Rectal smooth muscle tissue (tissue), 1 donor: ENCODE results near the gene GJB3.
"Not testable (repeated sequence)": the region's sequence is repeated elsewhere in the genome, so short reads cannot be mapped to it uniquely, and the experiment has no call there.

Experiments used
- H3K27ac ChIP-seq: one replicate; pipeline ENCODE4 v1.7.0; 2013; ENCODE audit warnings: low read depth, low read length, inconsistent platforms
- H3K27me3 ChIP-seq: one replicate; pipeline ENCODE4 v1.7.0; 2013; ENCODE audit warnings: low read length; ENCODE audit not compliant: control insufficient read depth, insufficient read depth
- H3K36me3 ChIP-seq: one replicate; pipeline ENCODE4 v1.7.0; 2013; ENCODE audit warnings: low read length; ENCODE audit not compliant: control insufficient read depth, insufficient read depth
- H3K4me1 ChIP-seq: one replicate; pipeline ENCODE4 v1.7.0; 2013; ENCODE audit warnings: low read length; ENCODE audit not compliant: control insufficient read depth, insufficient read depth
- H3K4me3 ChIP-seq: one replicate; pipeline ENCODE4 v1.7.0; 2013; ENCODE audit warnings: low read length
- H3K9ac ChIP-seq: one replicate; pipeline ENCODE4 v1.7.0; 2013; ENCODE audit warnings: low read length

The GJB3 gene

DNA sequence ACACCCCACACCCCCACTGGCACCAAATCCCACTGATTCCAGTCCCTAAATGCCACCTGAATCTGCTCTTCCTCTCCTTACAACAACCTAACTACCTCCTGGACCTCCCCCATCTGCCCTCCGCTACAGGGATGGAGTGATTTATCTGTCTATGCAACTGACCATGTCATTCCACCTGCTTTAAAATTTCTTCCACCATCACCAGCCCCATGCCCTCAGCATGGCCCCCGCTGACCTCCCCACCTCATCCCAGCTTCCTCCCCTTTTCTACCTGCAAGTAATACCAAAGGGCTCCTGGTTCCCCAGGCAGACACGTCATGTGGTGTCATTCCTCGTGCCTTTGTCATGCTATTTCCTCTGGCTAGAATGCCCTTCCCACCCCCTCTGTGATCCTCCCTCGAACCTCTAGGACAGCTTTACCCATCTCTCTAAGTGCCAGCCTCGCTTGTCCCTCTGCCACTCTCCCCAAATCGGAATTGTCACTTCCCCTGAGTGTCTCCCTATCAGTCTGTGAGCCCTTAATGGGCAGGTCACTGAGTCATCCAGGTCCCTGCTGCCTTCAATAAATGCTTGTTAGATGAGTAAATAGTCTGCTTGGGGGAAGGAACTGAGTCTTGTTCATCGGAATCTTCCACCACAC, 17.8 kb upstream of the GJB3 start:
- Histone ChIP-seq H3K36me3 (no peaks in the 10 kb centered on the region), H3K27ac (no peak overlapping the region), H3K4me1 (no peaks in the 10 kb centered on the region), H3K27me3 (peaks cover 3% of the 10 kb centered on the region), H3K9ac (no peak overlapping the region), H3K4me3 (no peak overlapping the region)

DNA sequence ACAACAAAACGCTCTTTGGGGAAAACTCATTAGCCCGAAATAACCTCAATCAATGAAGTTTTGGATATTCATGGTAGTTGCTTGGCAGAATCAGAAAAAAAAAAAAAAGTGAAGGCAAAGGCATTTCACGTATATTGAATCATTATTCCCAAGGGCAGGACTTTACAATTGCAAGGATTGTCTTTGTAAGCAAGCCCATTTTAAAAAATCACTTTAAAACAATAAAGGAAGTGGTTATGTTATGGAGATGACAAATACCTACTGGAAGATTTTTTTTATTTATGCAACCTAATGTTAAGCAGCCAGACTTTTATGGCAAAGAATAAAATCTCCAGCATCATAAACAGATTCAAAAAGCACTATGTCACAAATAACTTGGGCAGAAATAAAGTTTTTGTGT, 12.2 kb upstream of the GJB3 start:
- H3K27me3 ChIP-seq: no peaks in the 10 kb centered on the region
- no peaks in the 10 kb centered on the region for H3K4me1 ChIP-seq
- no peak overlapping the region for H3K4me3 ChIP-seq
- no peak overlapping the region for H3K9ac ChIP-seq
- H3K36me3 ChIP-seq: no peaks in the 10 kb centered on the region
- H3K27ac ChIP-seq: no peak overlapping the region

DNA sequence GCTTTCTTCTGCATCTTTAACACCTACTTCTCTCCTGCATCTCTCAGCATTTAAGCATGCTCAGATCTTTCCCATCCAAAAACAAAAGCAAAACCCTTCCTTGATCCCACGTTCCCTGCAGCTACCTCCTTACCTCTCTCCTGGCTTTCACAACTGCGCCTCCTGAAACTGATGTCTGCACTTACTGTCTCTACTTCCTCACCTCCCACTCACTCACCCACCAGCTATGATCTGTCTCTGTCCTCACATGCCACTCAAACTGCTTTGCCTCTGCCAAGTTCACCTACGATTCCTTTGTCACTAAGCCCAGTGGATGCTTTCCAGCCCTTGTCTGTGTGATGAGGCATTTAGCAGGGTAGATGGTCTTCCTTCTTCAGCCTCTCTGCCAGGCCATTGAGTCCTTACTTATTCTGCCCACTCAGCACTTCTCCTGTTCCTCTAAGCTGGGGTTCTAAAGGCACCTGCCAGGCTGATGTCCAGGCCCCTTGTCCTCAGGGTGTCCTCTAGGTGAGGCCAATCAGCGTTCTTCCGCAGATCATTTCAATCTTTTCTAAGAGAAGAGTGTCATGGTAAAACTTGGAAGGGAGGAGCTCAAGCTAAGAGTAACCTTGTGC, 10.0 kb upstream of the GJB3 start:
- Histone ChIP-seq H3K4me1 (no peaks in the 10 kb centered on the region), H3K27me3 (no peaks in the 10 kb centered on the region), H3K9ac (no peak overlapping the region), H3K4me3 (no peak overlapping the region), H3K27ac (no peak overlapping the region), H3K36me3 (no peaks in the 10 kb centered on the region)

DNA sequence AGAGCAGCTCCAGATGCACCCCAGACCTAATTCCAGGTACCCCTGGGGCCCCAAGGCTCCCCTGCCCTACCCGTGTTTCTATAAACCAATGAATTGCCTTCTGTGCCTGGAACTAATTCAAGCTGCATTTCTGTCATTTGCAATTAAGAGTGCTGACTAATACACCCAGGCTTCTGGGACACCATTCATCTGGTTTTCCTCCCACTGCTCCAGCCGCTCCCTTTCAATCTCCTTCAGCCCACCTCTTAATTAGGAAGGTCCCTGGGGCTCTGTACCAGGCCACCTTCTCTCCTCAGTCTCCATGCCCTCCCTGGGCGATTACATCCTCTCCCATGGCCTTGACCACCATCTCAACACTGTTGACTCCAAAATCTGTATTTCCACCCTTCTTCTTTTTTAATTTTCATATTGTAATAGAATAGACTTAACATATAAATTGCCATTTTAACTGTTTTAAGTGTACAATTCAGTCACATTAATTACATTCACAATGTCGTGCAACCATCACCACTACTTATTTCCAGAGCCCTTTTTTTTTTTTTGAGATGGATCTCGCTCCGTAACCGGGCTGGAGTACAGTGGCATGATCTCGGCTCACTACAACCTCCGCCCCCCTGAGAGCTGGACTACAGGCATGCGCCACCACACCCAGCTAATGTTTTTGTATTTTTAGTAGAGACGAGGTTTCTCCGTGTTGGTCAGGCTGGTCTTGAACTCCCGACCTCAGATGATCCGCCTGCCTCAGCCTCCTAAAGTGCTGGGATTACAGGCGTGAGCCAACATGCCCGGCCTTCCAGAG, 9.2 kb upstream of the GJB3 start:
- Histone ChIP-seq H3K4me3 (no peak overlapping the region), H3K4me1 (no peaks in the 10 kb centered on the region), H3K36me3 (no peaks in the 10 kb centered on the region), H3K27me3 (no peaks in the 10 kb centered on the region), H3K27ac (no peak overlapping the region), H3K9ac (no peak overlapping the region)

DNA sequence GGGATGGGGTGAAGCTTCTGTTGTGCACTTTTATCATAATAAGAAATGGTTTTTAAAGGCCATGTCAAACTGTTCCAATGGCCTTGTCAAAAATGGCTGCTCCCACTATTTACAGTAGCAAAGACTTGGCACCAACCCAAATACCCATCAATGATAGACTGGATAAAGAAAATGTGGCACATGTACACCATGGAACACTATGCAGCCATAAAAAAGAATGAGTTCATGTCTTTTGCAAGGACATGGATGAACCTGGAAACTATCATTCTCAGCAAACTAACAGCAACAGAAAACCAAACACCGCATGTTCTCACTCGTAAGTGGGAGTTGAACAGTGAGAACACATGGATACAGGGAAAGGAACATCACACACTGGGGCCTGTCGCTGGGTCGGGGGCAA, 7.9 kb upstream of the GJB3 start:
- not testable (repeated sequence) for H3K36me3 ChIP-seq, H3K4me3 ChIP-seq, H3K9ac ChIP-seq, H3K4me1 ChIP-seq, H3K27ac ChIP-seq, H3K27me3 ChIP-seq

DNA sequence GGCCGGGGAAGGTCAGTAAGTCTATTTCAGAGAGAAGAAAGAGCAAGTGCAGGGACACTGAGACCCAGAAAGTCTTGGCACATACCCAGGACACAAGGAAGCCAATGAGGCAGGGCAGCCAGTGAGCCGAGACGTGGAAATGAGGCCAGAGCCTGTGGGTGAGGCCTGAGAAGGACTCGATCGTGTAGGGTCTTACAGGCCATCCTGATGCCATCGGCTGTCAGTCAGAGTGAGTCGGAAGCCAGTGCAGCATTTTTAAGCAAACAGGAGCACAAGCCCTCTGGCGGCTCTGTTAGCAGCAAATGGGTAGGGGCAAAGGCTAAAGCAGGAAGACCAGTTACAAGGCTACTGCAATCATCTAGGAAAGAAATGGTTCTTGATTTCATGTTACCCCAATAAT, 6.1 kb upstream of the GJB3 start:
- no peak overlapping the region for H3K9ac ChIP-seq
- H3K4me1 ChIP-seq: no peaks in the 10 kb centered on the region
- H3K27ac ChIP-seq: no peak overlapping the region
- no peaks in the 10 kb centered on the region for H3K36me3 ChIP-seq
- H3K27me3 ChIP-seq: peaks cover 2% of the 10 kb centered on the region
- H3K4me3 ChIP-seq: no peak overlapping the region

DNA sequence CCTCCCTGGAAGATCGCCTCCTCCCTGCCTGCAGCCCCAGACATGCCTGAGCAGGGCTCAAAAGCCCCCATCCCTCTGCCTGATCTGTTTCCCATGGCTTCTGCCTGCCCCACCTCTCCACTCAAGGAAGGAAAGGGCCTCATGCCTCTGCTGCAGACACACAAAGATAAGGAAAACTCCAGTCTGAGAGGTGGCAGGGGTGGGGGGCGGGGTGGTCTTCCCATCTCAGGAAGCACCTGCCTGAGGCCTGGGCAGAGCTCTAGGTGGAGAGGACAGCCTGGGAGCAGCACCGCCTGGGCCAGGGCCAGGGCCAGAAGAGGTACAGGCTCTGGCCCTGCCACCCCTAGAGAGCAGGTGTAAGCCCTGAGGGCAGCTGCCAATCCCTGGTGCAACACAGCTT, 4.1 kb upstream of the GJB3 start:
- H3K4me3 ChIP-seq: no peak overlapping the region
- H3K9ac ChIP-seq: no peak overlapping the region
- H3K4me1 ChIP-seq: peaks cover 2% of the 10 kb centered on the region
- no peak overlapping the region for H3K27ac ChIP-seq
- H3K36me3 ChIP-seq: no peaks in the 10 kb centered on the region
- H3K27me3 ChIP-seq: peaks cover 9% of the 10 kb centered on the region

DNA sequence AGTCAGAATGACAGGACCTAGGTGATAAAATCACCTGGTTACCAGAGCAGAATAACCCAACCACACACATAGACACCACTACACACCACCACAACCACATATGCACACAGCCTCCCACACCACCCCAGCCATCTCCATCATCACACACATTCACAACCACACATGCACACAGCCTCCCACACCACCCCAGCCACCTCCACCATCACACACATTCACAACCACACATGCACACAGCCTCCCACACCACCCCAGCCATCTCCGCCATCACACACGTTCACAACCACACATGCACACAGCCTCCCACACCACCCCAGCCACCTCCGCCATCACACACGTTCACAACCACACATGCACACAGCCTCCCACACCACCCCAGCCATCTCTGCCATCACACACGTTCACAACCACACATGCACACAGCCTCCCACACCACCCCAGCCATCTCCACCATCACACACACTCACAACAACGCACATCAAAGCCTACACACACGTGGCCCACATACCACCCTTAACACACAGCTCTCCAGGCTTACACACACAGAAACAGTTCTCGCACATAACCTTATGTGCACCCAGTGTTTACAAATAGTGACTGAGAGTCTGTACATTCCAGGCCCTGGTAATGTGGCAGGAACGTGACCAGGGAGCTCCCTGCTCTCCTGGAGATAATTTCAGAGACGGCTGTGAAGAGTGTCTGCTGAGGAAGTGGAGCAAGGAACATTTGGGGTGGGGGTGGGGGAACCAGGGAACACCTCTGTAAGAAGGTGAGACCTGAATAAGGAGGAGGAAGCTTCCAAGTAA, 3.3 kb upstream of the GJB3 start:
- H3K27ac ChIP-seq: no peak overlapping the region
- peaks cover 16% of the 10 kb centered on the region for H3K27me3 ChIP-seq
- H3K36me3 ChIP-seq: no peaks in the 10 kb centered on the region
- H3K4me3 ChIP-seq: no peak overlapping the region
- H3K9ac ChIP-seq: no peak overlapping the region
- H3K4me1 ChIP-seq: peaks cover 2% of the 10 kb centered on the region

DNA sequence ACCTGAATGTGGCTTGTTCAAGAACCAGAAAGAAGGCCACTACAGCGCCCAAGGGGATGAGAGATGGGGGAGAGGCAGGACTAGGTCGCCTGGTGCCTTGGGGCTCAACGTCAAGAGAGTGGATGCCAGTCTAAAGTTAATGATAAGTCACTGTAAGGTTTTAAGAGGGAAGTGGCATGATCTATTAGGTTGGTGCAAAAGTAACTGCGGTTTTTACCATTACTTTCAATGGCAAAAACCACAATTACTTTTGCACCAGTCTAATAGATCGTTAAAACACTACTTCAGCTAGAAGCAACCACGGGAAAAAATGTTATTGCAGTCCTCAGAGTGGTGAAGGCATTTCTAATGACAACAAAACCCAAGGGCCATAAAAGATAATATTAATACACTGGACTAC, 2.6 kb upstream of the GJB3 start:
- peaks cover 16% of the 10 kb centered on the region for H3K27me3 ChIP-seq
- H3K4me1 ChIP-seq: peaks cover 2% of the 10 kb centered on the region
- H3K9ac ChIP-seq: no peak overlapping the region
- no peak overlapping the region for H3K4me3 ChIP-seq
- H3K36me3 ChIP-seq: no peaks in the 10 kb centered on the region
- H3K27ac ChIP-seq: no peak overlapping the region

DNA sequence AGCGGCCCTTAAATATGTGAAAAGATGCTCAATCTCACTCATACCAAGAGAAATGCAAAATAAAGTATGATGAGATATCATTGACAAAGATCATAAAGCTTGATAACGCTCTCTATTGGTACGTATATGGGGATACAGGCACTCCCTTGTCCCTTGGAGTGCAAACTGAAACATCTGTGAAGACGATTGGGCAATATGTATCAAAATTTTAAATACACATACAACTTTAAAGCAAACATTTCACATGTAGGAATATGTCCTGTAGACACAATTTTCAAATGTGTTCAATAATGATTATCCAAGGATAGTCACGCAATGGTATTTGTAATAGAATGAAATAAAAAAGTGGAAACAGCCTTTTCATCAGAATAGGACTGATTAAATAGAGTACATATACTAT, 2.0 kb upstream of the GJB3 start:
- no peaks in the 10 kb centered on the region for H3K36me3 ChIP-seq
- no peak overlapping the region for H3K27ac ChIP-seq
- H3K4me3 ChIP-seq: no peak overlapping the region
- H3K4me1 ChIP-seq: peaks cover 2% of the 10 kb centered on the region
- H3K27me3 ChIP-seq: peaks cover 16% of the 10 kb centered on the region
- H3K9ac ChIP-seq: no peak overlapping the region

DNA sequence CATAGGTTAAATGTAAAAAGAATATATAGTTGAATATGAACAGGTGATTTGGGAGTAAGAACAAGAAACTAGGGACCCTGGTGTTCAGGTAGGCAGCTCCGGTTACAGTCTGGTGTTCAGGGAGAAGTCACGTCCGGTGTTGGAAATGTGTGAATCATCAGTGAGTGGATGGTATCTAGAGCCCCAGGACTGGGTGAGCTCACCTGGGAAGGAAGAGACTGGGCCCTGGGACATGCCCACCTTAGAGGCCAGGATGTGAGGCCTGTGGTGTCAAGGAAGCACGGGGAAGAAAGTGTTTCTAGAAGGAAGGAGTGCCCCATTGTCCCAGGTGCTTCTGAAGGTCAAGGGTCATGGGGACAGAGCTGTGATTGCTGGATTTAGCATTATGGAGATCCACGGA, 1.5 kb upstream of the GJB3 start:
- Histone ChIP-seq H3K4me3 (no peak overlapping the region), H3K27ac (no peak overlapping the region), H3K4me1 (peaks cover 2% of the 10 kb centered on the region), H3K27me3 (peaks cover 16% of the 10 kb centered on the region), H3K36me3 (no peaks in the 10 kb centered on the region), H3K9ac (no peak overlapping the region)

DNA sequence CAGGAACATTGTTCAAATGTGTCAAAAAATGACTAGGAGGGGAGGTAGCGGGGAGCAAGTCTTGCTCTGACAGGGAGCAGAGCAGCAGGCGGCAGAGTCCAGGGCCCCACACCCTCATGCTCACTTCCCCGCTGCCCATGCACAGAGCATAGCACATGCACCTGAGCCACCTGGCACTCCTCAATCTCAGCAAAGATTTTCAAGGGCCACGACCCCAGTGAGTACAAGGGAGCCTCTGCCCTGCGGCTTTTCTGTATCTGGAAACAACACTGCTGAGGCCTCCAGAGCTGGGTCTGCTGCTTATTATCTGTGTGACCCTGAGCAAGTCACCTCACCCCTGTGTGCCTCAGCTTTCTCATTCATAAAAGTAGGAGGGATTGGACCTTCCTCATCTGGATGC, 1.1 kb upstream of the GJB3 start:
- Histone ChIP-seq H3K9ac (no peak overlapping the region), H3K4me1 (peaks cover 2% of the 10 kb centered on the region), H3K4me3 (no peak overlapping the region), H3K27ac (no peak overlapping the region), H3K27me3 (peaks cover 16% of the 10 kb centered on the region), H3K36me3 (no peaks in the 10 kb centered on the region)
